Psoas muscle (tissue), 8 donors: ENCODE results near the gene LAMTOR1. TPM values are rescaled to one million over a fixed set of nuclear protein-coding genes. Genes with fewer than 3 reads are reported as not detected.

Experiments used
- ATAC-seq, 4 donors: fragments of 200-7000 bp; cut with Tn5 transposase; one replicate each; pipeline ENCODE4 v1.9.1; 2020; ENCODE audit warnings: moderate library complexity in 3 of 4, mild to moderate bottlenecking in 2 of 4
- DNase-seq, 2 donors: peaks; one replicate each; pipeline ENCODE4 v3.0.0-alpha.2; 2020
- H3K27ac ChIP-seq: fragments of 200-600 bp; one replicate; pipeline ENCODE4 v1.8.0; 2022
- H3K27me3 ChIP-seq, 3 donors: fragments of 200-600 bp in 1 of 3; one replicate each; pipeline versions ENCODE4 v1.6.1 to v1.8.0; 2013 to 2022; ENCODE audit warnings: low read length in 2 of 3, mild to moderate bottlenecking in 2 of 3, moderate library complexity in 1 of 3; ENCODE audit not compliant: insufficient read depth in 3 of 3
- H3K36me3 ChIP-seq, 2 donors: fragments of 200-600 bp in 1 of 2; one replicate each; pipeline versions ENCODE4 v1.6.1 to v1.8.0; 2013 to 2022; ENCODE audit warnings: low read depth in 1 of 2, mild to moderate bottlenecking in 1 of 2, moderate library complexity in 1 of 2; ENCODE audit not compliant: insufficient read depth in 1 of 2
- H3K4me1 ChIP-seq: fragments of 200-600 bp; one replicate; pipeline ENCODE4 v1.8.0; 2022
- H3K4me3 ChIP-seq: fragments of 200-600 bp; one replicate; pipeline ENCODE4 v1.8.0; 2022; ENCODE audit warnings: mild to moderate bottlenecking
- H3K9me3 ChIP-seq: fragments of 200-600 bp; one replicate; pipeline ENCODE4 v1.8.0; 2022
- CTCF ChIP-seq: fragments of 200-600 bp; IDR thresholded peaks from one replicate; pipeline ENCODE4 v1.8.0; 2022; ENCODE audit warnings: antibody characterized with exemption
- WGBS, 3 donors: extraction: QIAGEN DNeasy Blood & Tissue Kit; methylation state at CpG; one replicate each; pipeline versions ENCODE4 v1.1.6 to v1.1.7; 2013; 5-methylcytosine and 5-hydroxymethylcytosine counted together
- intact Hi-C, 2 donors: fragments of 100-400 bp; cut with DNase I; formaldehyde crosslinking; loops; one replicate each; pipeline versions ENCODE4 v1.11.0 to v1.14.2; 2022
- polyA plus RNA-seq, 3 donors: library from polyadenylated mRNA; stranded (reverse); fragments of 200-250 nt; gene quantifications; one replicate each; pipeline ENCODE4 v1.2.3, GENCODE V29; 2013
- total RNA-seq, 4 donors: library from RNA; stranded (reverse); fragmentation: NEBNext Ultra II Directional in 2 of 4; extraction: Animal tissue kit (Norgen Biotek cat#: 25700) in 2 of 4; gene quantifications; one replicate each; pipeline versions ENCODE4 v1.2.1 to v1.2.4, GENCODE V29; 2021 to 2023
- donor health status: healthy with polysubstance abuse.
- donor health status: DM: no; HTN: no; CAD: no; lungs with moderate emphysema.
- donor health status: Bipolar disorder and iron deficiency.
- donor health status: healthy.
- donor health status: DM: yes; HTN: yes; CAD: no.
- donor health status: DM: no; HTN: no; CAD: no.
- donor health status: DM: no; HTN: no; CAD: no.
- donor health status: DM: yes; HTN: yes; CAD: no.

Gene LAMTOR1
- total and polyA plus RNA-seq, 7 donors: 74.9 to 223 (median 91.2) TPM

GRCh38 chr11:72084076-72084475 lies 19.0 kb downstream of the LAMTOR1 start:
- ATAC-seq (no peak), DNase-seq (no peak)
- no peak overlapping the region for H3K27ac ChIP-seq
- intact Hi-C loops: no loop called here
- no peaks in the 10 kb centered on the region for H3K27me3 ChIP-seq
- H3K36me3 ChIP-seq: peaks cover 0 to 12% of the 10 kb centered on the region in 2 donors
- 89 to 91% (median 90%) methylated on average over 4 of the region's 4 CpGs for WGBS, 3 donors
- H3K9me3 ChIP-seq: no peaks in the 10 kb centered on the region
- no peak for TF ChIP-seq CTCF
- H3K4me3 ChIP-seq: no peak overlapping the region
- H3K4me1 ChIP-seq: peaks cover 13% of the 10 kb centered on the region

GRCh38 chr11:72083414-72083813 lies 19.7 kb downstream of the LAMTOR1 start:
- 88 to 90% (median 90%) methylated on average over 2 of the region's 2 CpGs for WGBS, 3 donors
- Histone ChIP-seq H3K9me3 (no peaks in the 10 kb centered on the region), H3K36me3 (peaks cover 0 to 8% of the 10 kb centered on the region in 2 donors), H3K27ac (no peak overlapping the region), H3K27me3 (no peaks in the 10 kb centered on the region), H3K4me3 (no peak overlapping the region), H3K4me1 (peaks cover 19% of the 10 kb centered on the region)
- no peak for TF ChIP-seq CTCF
- DNase-seq (no peak), ATAC-seq (no peak)
- intact Hi-C loops: no loop called here

- 94 to 96% (median 95%) methylated on average over 3 of the region's 3 CpGs for WGBS, 3 donors
- TF ChIP-seq CTCF: no peak
- intact Hi-C loops: loop anchor here in 1 of 2 donors (2.0 kb wide), 1 partner anchor 41 kb away; no protein-coding TSS in a partner anchor
- no peaks in the 10 kb centered on the region for H3K27me3 ChIP-seq
- H3K4me3 ChIP-seq: peak overlapping the region; percentile 94
- DNase-seq (no peak), ATAC-seq (no peak)
- no peaks in the 10 kb centered on the region for H3K9me3 ChIP-seq
- H3K4me1 ChIP-seq: peaks cover 22% of the 10 kb centered on the region
- peak overlapping the region; percentile 91 for H3K27ac ChIP-seq
- H3K36me3 ChIP-seq: no peaks in the 10 kb centered on the region
These were observed 21.2 kb downstream of the LAMTOR1 start for GRCh38 chr11:72081821-72082453.

GRCh38 chr11:72081184-72081644 lies 21.9 kb downstream of the LAMTOR1 start:
- Histone ChIP-seq H3K36me3 (no peaks in the 10 kb centered on the region), H3K9me3 (no peaks in the 10 kb centered on the region), H3K27me3 (no peaks in the 10 kb centered on the region), H3K4me3 (peak overlapping the region; percentile 94), H3K4me1 (peaks cover 22% of the 10 kb centered on the region), H3K27ac (peak overlapping the region; percentile 91)
- ATAC-seq (no peak), DNase-seq (no peak)
- 66 to 72% (median 71%) methylated on average over 21 of the region's 21 CpGs for WGBS, 3 donors
- intact Hi-C loops: loop anchor here in 1 of 2 donors (2.0 kb wide), 1 partner anchor 40 kb away; no protein-coding TSS in a partner anchor
- TF ChIP-seq CTCF: no peak
